Esophagus muscularis mucosa (tissue), 4 donors: ENCODE measurements around the gene XRCC4. TPM values are rescaled to one million over a fixed set of nuclear protein-coding genes. Genes with fewer than 3 reads are reported as not detected.
"Not testable (repeated sequence)": the region's sequence is repeated elsewhere in the genome, so short reads cannot be mapped to it uniquely, and the experiment has no call there.

ENCODE experiments used
- DNase-seq: peaks from one replicate; pipeline ENCODE4 v3.0.0-alpha.2; 2017; ENCODE audit errors: extremely low spot score
- H3K27ac ChIP-seq, 4 donors: fragments of 200-600 bp; sonication (generic); replicated peaks in 1 of 4; 1 replicate in 3 of 4; 2 replicates in 1 of 4; pipeline ENCODE4 v1.5.1; 2016 to 2019; ENCODE audit warnings: mild to moderate bottlenecking in 1 of 4
- H3K27me3 ChIP-seq, 4 donors: fragments of 200-600 bp; sonication (generic); one replicate each; pipeline versions ENCODE4 v1.5.1 to v1.6.0; 2016 to 2019
- H3K36me3 ChIP-seq, 4 donors: fragments of 200-600 bp; sonication (generic); one replicate each; pipeline ENCODE4 v1.5.1; 2016 to 2019
- H3K4me1 ChIP-seq, 4 donors: fragments of 200-600 bp; sonication (generic); one replicate each; pipeline ENCODE4 v1.5.1; 2016 to 2019
- H3K4me3 ChIP-seq, 4 donors: fragments of 200-600 bp; sonication (generic); 1 replicate in 2 of 4; 2 replicates in 2 of 4; pipeline ENCODE4 v1.5.1; 2016 to 2019; ENCODE audit warnings: mild to moderate bottlenecking in 4 of 4, moderate library complexity in 1 of 4
- H3K9me3 ChIP-seq, 4 donors: fragments of 200-600 bp; sonication (generic); 1 replicate in 3 of 4; 2 replicates in 1 of 4; pipeline ENCODE4 v1.5.1; 2016 to 2019
- EP300 ChIP-seq: sonication (generic); formaldehyde crosslinking; IDR thresholded peaks from one replicate; pipeline ENCODE4 v1.6.1; 2017; ENCODE audit warnings: antibody characterized with exemption
- POLR2A ChIP-seq: fragments of 450-650 bp; IDR thresholded peaks from one replicate; pipeline ENCODE4 v1.6.1; 2017; ENCODE audit warnings: antibody characterized with exemption, moderate library complexity, mild to moderate bottlenecking, low read depth
- POLR2AphosphoS5 ChIP-seq, 2 donors: sonication (generic); formaldehyde crosslinking; IDR thresholded peaks; one replicate each; pipeline ENCODE4 v1.6.1; 2017; ENCODE audit warnings: antibody characterized with exemption in 2 of 2
- WGBS: methylation state at CpG from one replicate; pipeline ENCODE4 v1.1.5; 2018; 5-methylcytosine and 5-hydroxymethylcytosine counted together
- intact Hi-C: fragments of 100-400 bp; cut with DNase I; formaldehyde crosslinking; loops from one replicate; pipeline ENCODE4 v1.15.1; 2023
- total RNA-seq, 4 donors: library from RNA; depleted of rRNA; stranded (reverse); fragments of >200 nt; gene quantifications; one replicate each; pipeline versions ENCODE4 v1.1.0 to v1.2.1, GENCODE V29; 2016
- TF ChIP-seq, protein P1 (sequence below), 3 experiments: fragments of 200-600 bp in 2 of 3; fragments of 450-650 bp in 1 of 3; sonication (generic) in 2 of 3; IDR thresholded peaks; one replicate each; pipeline ENCODE4 v1.5.1; 2017 to 2019; ENCODE audit warnings: antibody characterized with exemption in 3 of 3, mild to moderate bottlenecking in 2 of 3, moderate library complexity in 1 of 3

XRCC4 gene
- total RNA-seq, 4 donors from 2014 or later: 4.5 to 7.1 (median 5.3) TPM

DNA sequence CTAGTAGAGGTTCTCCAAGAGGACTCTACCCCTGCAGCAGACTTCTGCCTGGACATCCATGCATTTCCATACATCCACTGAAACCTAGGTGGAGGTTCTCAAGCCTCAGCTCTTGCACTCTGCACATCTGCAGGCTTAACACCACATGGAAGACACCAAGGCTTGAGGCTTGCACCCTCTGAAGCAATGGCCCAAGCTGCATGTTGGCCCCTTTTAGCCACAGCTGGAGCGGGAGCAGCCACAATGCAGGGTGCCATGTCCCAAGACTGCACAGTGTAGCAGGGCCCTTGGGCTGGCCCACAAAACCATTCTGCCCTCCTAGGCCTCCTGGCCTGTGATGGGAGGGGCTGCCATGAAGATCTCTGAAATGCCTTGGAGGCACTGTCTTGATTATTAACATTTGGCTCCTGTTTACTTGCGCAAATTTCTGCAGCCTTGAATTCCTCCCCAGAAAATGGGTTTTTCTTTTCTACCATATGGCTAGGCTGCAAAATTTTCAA is 271.0 kb downstream of the XRCC4 start:
- no peaks in the 10 kb centered on the region for H3K27me3 ChIP-seq
- WGBS: 100% methylated on average over 2 of the region's 2 CpGs
- no peak for DNase-seq
- H3K4me3 ChIP-seq: no peak overlapping the region
- intact Hi-C loops: loop anchor here (10.0 kb wide), 1 partner anchor 816 kb away; no protein-coding TSS in a partner anchor
- H3K4me1 ChIP-seq: peaks cover 0 to 3% (median 0%) of the 10 kb centered on the region in 4 donors
- no peak for TF ChIP-seq POLR2A
- TF ChIP-seq, protein P1, sequence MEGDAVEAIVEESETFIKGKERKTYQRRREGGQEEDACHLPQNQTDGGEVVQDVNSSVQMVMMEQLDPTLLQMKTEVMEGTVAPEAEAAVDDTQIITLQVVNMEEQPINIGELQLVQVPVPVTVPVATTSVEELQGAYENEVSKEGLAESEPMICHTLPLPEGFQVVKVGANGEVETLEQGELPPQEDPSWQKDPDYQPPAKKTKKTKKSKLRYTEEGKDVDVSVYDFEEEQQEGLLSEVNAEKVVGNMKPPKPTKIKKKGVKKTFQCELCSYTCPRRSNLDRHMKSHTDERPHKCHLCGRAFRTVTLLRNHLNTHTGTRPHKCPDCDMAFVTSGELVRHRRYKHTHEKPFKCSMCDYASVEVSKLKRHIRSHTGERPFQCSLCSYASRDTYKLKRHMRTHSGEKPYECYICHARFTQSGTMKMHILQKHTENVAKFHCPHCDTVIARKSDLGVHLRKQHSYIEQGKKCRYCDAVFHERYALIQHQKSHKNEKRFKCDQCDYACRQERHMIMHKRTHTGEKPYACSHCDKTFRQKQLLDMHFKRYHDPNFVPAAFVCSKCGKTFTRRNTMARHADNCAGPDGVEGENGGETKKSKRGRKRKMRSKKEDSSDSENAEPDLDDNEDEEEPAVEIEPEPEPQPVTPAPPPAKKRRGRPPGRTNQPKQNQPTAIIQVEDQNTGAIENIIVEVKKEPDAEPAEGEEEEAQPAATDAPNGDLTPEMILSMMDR (IDR thresholded peaks at IDR 0.05): no peak
- no peak for TF ChIP-seq POLR2AphosphoS5 (IDR thresholded peaks at IDR 0.05)
- TF ChIP-seq EP300: no peak
- H3K27ac ChIP-seq: no peak overlapping the region
- H3K9me3 ChIP-seq: peaks cover 0 to 10% (median 2%) of the 10 kb centered on the region in 4 donors
- H3K36me3 ChIP-seq: no peaks in the 10 kb centered on the region

- WGBS: 83% methylated on average over 3 of the region's 3 CpGs
Measured at GRCh38 chr5:83353231-83353630, 275.9 kb downstream of the XRCC4 start.

GRCh38 chr5:83353774-83354173 is 276.4 kb downstream of the XRCC4 start:
- DNase-seq: no peak
- Histone ChIP-seq H3K4me3 (no peak overlapping the region), H3K27ac (no peak overlapping the region), H3K9me3 (peaks cover 0 to under 1% (median 0%) of the 10 kb centered on the region in 4 donors), H3K27me3 (no peaks in the 10 kb centered on the region), H3K36me3 (no peaks in the 10 kb centered on the region), H3K4me1 (no peaks in the 10 kb centered on the region)
- intact Hi-C loops: no loop called here
- TF ChIP-seq POLR2A (no peak), EP300 (no peak), POLR2AphosphoS5 (IDR thresholded peaks at IDR 0.05) (no peak)
- TF ChIP-seq, protein P1 (IDR thresholded peaks at IDR 0.05): no peak
- WGBS: 94% methylated on average over 1 of the region's 1 CpG

More at GRCh38 chr5:83353231-83353630, 275.9 kb downstream of the XRCC4 start:
- Histone ChIP-seq H3K27ac (no peak overlapping the region), H3K9me3 (peaks cover 0 to 6% (median 0%) of the 10 kb centered on the region in 4 donors), H3K4me1 (no peaks in the 10 kb centered on the region), H3K27me3 (no peaks in the 10 kb centered on the region), H3K36me3 (no peaks in the 10 kb centered on the region), H3K4me3 (no peak overlapping the region)
- TF ChIP-seq POLR2A (no peak), EP300 (no peak), POLR2AphosphoS5 (IDR thresholded peaks at IDR 0.05) (no peak)
- TF ChIP-seq, protein P1 (IDR thresholded peaks at IDR 0.05): no peak
- no peak for DNase-seq
- intact Hi-C loops: no loop called here

- DNase-seq: no peak
- H3K36me3 ChIP-seq: no peaks in the 10 kb centered on the region
- peaks cover 0 to under 1% (median 0%) of the 10 kb centered on the region in 4 donors for H3K9me3 ChIP-seq
- H3K27ac ChIP-seq: no peak overlapping the region
- no peaks in the 10 kb centered on the region for H3K4me1 ChIP-seq
- 61% methylated on average over 2 of the region's 2 CpGs for WGBS
- intact Hi-C loops: no loop called here
- no peaks in the 10 kb centered on the region for H3K27me3 ChIP-seq
- TF ChIP-seq POLR2A: no peak
- TF ChIP-seq POLR2AphosphoS5 (IDR thresholded peaks at IDR 0.05): no peak
- TF ChIP-seq, protein P1 (IDR thresholded peaks at IDR 0.05): no peak
- TF ChIP-seq EP300: no peak
- H3K4me3 ChIP-seq: no peak overlapping the region
Measured at GRCh38 chr5:83354958-83355357, 277.6 kb downstream of the XRCC4 start.

- DNase-seq, H3K27ac ChIP-seq, H3K9me3 ChIP-seq, H3K27me3 ChIP-seq, H3K4me1 ChIP-seq, H3K36me3 ChIP-seq, intact Hi-C loops, H3K4me3 ChIP-seq: not testable (repeated sequence)
- WGBS: 77% methylated on average over 4 of the region's 4 CpGs
Measured at GRCh38 chr5:83355482-83356014, 278.2 kb downstream of the XRCC4 start.
